GM18505 (cell line): Measurements from ENCODE around the gene CLECL1.
"Not testable (repeated sequence)": the region's sequence is repeated elsewhere in the genome, so short reads cannot be mapped to it uniquely, and the experiment has no call there.

Source experiments
- ATAC-seq: cut with Tn5 transposase; IDR thresholded peaks from one replicate; pipeline ENCODE4 v1.9.1; 2021; ENCODE audit not compliant: unreplicated experiment
- POLR2A ChIP-seq: IDR thresholded peaks from 4 replicates; pipeline ENCODE4 v1.6.1; 2011; ENCODE audit warnings: borderline replicate concordance; ENCODE audit not compliant: insufficient read depth, insufficient read length; ENCODE audit errors: extremely low read depth

CLECL1 gene

GRCh38 chr12:9742661-9743060 lies 9.8 kb upstream of the CLECL1 start:
- TF ChIP-seq POLR2A, result no peak
- no peak for ATAC-seq

GRCh38 chr12:9741726-9742125 lies 8.8 kb upstream of the CLECL1 start:
- peak; percentile 76 for ATAC-seq
- TF ChIP-seq POLR2A, result no peak

DNA sequence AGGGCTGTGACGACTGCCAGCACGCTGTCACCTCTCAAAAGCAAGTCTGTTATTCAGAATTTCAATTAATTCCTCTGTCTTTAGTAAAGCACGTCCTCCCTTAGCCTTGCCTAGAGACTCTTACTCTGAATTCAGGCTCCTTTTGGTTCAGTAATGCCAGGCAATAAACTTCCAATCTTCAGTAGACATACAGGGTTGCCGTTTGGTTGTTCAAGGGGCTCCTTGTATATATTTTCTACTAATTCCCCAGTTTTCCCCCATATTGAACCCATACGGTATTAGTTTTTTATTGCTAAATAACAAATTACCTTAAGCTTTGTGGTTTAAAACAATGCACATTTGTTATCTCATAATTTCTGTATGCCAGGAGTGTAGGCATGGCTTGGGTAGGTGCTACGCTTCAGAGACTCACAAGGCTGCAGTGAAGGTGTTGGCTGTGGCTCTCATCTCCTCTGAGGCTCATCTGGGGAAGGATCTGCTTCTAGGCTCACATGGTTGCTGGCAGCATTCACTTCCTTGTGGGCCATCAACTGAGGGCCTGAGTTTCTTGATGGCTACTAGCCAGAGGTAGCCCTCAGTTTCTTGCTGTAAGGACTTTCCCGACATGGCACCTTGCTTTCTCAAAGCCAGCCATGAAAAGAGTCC lies 7.3 kb upstream of the CLECL1 start:
- no peak for ATAC-seq
- no peak for TF ChIP-seq POLR2A

DNA sequence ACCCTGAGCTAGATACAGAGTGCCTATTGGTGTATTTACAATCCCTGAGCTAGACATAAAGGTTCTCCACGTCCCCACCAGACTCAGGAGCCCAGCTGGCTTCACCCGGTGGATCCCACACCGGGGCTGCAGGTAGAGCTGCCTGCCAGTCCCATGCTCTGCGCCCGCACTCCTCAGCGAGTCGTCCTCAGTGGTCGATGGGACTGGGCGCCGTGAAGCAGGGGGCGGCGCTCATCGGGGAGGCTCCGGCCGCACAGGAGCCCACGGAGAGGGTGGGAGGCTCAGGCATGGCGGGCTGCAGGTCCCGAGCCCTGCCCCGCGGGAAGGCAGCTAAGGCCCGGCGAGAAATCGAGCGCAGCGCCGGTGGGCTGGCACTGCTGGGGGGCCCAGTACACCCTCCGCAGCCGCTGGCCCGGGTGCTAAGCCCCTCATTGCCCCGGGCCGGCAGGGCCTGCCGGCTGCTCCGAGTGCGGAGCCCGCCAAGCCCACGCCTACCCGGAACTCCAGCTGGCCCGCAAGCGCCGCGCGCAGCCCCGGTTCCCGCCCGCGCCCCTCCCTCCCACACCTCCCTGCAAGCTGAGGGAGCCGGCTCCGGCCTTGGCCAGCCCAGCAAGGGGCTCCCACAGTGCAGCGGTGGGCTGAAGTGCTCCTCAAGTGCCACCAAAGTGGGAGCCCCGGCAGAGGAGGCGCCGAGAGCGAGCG lies 6.7 kb upstream of the CLECL1 start:
- ATAC-seq, result not testable (repeated sequence)

DNA sequence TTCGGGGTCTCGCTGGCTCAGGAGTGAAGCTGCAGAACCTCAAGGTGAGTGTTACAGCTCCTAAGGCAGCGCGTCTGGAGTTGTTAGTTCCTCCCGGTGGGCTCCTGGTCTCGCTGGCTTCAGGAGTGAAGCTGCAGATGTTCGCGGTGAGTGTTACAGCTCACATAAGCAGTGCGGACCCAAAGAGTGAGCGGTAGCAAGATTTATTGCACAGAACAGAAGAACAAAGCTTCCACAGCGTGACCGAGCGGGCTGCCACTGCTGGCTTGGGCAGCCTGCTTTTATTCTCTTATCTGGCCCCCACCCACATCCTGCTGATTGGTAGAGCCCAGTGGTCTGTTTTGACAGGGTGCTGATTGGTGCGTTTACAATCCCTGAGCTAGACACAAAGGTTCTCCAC lies 6.0 kb upstream of the CLECL1 start:
- TF ChIP-seq POLR2A, result peak; percentile 44
- ATAC-seq, result not testable (repeated sequence)

DNA sequence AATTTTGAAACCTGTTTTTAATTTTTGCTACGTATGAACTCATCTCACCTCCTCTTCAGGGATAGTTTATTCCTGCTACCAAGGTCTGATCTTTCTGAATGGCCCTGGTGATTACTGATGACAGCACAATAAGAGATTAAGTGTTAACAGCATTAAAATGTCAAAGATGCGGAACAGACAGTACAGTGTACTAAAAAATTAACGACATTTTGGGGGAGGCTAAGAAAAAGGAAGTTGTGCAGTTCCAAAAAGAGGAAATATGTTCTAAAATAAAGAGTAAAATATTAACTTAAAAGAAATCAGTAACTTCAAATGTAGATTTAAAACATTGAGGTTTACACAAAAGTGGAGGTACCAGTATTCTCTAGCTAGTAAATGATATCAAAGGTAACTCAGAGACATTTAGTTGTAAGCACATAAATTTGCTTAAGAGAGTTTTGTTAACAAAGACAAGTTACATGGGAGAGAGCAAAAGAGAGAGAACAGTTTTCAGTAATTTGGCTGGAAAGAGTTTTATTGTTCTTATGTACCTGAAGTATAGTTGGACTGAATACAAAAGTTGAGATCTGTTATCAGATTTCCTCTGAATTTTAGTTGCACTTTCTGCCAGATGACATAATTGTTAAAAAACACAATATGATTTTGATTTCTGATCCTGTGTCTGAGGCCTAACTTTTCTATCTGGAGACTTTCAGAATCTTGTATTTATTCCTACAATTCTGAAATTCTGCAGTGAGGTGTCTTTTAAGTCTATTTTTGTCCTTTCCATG lies 4.2 kb upstream of the CLECL1 start:
- no peak for ATAC-seq
- no peak for TF ChIP-seq POLR2A

DNA sequence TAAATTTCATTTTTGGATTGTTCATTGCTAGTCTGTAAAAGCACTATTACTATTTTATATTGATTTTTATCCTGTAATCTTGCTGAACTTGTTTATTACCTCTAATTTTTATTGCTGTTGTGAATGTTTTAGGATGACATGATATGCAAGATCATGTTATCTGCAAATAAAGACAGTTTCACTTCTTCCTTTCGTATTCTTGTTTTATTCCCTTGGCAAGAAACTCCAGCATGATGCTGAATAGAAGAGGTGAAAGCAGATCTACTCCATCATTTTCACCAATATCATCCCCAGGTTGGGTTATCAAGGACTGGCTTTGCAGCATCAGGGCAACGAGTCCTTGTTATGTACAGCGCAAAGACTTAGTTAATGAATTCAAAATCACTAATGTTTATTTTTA lies 2.7 kb upstream of the CLECL1 start:
- no peak for TF ChIP-seq POLR2A
- no peak for ATAC-seq

- TF ChIP-seq POLR2A, result no peak
- ATAC-seq, result no peak
Measured at GRCh38 chr12:9731797-9732196, 1.1 kb downstream of the CLECL1 start.

DNA sequence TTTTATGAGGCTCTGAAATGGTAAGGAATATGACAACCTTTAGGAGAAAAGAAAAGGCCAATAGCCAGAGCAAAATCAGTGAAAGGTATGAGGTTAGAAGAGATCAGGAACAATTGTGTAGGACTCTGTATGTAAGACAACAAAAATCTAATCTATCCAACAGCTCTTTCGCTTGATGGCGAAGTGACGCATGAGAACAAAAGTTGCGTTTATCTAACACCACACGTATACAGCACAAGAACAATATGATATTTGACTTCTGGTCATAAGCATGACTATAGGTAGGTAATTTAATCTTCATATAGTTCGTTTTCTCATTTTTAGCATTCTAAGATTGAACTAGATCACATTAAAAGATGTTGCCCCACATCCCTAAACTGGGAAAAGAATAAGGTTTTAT lies 1.5 kb downstream of the CLECL1 start:
- ATAC-seq, result no peak
- TF ChIP-seq POLR2A, result no peak

DNA sequence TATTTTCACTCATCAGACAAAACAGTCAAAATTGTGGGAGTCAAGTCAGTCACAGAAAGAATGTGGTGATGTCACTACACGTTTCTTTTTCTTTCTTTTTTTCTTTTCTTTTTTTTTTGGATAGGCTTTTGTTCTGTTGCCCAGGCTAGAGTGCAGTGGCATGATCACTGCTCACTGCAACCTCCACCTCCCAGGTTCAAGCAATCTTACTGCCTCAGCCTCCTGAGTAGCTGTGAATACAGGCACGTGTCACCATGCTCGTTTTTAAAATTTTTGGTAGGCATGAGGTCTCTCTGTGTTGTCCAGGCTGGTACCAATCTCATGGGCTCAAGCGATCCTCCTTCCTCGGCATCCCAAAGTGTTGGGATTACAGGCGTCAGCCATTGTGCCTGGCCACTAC lies 2.3 kb downstream of the CLECL1 start:
- ATAC-seq, result no peak

GRCh38 chr12:9730011-9730410 lies 2.9 kb downstream of the CLECL1 start:
- ATAC-seq, result no peak

More for the DNA sequence above, 2.3 kb downstream of the CLECL1 start:
- peak; percentile 7 for TF ChIP-seq POLR2A

DNA sequence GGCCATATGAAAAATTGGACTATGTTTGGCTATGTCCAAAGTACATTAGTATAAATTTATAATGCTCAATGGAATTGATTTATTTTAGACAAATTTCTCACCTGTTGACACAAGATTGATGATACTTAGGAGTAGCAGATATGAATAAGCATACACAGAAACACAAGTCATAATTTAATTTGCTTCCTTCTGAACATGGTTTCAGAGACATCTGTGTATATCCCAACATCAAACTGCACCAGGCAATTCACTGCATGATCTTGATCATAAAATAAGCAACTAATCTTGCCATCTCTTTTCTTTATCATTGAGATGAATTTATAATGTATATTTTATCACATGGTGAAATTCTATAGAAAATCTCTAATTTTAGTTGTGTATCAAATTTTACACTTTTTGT lies 3.8 kb downstream of the CLECL1 start:
- no peak for ATAC-seq

More at GRCh38 chr12:9730011-9730410, 2.9 kb downstream of the CLECL1 start:
- TF ChIP-seq POLR2A, result peak; percentile 19

GRCh38 chr12:9727813-9728212 lies 5.1 kb downstream of the CLECL1 start:
- TF ChIP-seq POLR2A, result no peak
- ATAC-seq, result no peak

More for the DNA sequence above, 3.8 kb downstream of the CLECL1 start:
- no peak for TF ChIP-seq POLR2A

GRCh38 chr12:9725213-9725870 lies 7.6 kb downstream of the CLECL1 start:
- ATAC-seq, result no peak
- no peak for TF ChIP-seq POLR2A

DNA sequence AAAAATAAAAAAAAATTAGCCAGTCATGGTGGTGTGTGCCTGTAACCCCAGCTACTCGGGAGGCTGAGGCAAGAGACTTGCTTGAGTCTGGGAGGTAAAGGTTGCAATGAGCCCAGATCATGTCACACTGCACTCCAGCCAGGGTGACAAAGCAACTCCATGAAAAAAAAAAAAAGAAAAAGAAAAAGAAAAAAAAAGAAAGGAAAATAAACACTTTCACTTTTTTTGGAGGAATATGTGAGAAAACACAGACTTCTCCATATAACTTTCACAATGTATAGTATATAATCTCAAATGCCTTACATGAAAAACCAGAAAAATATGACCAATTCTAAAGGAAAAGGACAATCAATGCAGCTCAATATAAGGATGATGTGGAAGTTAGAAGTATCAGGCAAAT lies 8.9 kb downstream of the CLECL1 start:
- ATAC-seq, result no peak
- TF ChIP-seq POLR2A, result no peak
